ENCODE data around the gene CCDC192. TPM values are rescaled to one million over a fixed set of nuclear protein-coding genes. Genes with fewer than 3 reads are reported as not detected.

The CCDC192 gene
- total RNA-seq, 4 donors from 2014 or later, result 0.87 to 2.1 (median 1.9) TPM

- H3K27ac ChIP-seq, result no peak overlapping the region
- TF ChIP-seq POLR2A (IDR thresholded peaks at IDR 0.05) (no peak), CTCF (IDR thresholded peaks at IDR 0.05) (no peak), EP300 (IDR thresholded peaks at IDR 0.05) (no peak)
- 90% methylated on average over 4 of the region's 4 CpGs for whole genome bisulfite sequencing, 2 donors
- no peak overlapping the region for H3K4me3 ChIP-seq
- H3K27me3 ChIP-seq, result no peaks in the 10 kb centered on the region
- H3K9me3 ChIP-seq, result peaks cover 0 to 4% (median 0%) of the 10 kb centered on the region in 4 donors
- DNase-seq (ENCODE audit: low spot score in 2 of 2), result no peak
- no peaks in the 10 kb centered on the region for H3K4me1 ChIP-seq
- H3K36me3 ChIP-seq, result no peaks in the 10 kb centered on the region
Observed at GRCh38 chr5:127851964-127852363, 148.8 kb downstream of the CCDC192 start.

GRCh38 chr5:127854520-127854919 is 151.3 kb downstream of the CCDC192 start:
- no peak overlapping the region for H3K4me3 ChIP-seq
- H3K36me3 ChIP-seq, result no peaks in the 10 kb centered on the region
- no peaks in the 10 kb centered on the region for H3K4me1 ChIP-seq
- no peak for DNase-seq (ENCODE audit: low spot score in 2 of 2)
- H3K9me3 ChIP-seq, result peaks cover 0 to 4% (median 0%) of the 10 kb centered on the region in 4 donors
- H3K27ac ChIP-seq, result no peak overlapping the region
- WGBS, 2 donors, result 99% methylated on average over 2 of the region's 2 CpGs
- no peaks in the 10 kb centered on the region for H3K27me3 ChIP-seq
- TF ChIP-seq POLR2A (IDR thresholded peaks at IDR 0.05) (no peak), EP300 (IDR thresholded peaks at IDR 0.05) (no peak), CTCF (IDR thresholded peaks at IDR 0.05) (no peak)

GRCh38 chr5:127856292-127856691 is 153.1 kb downstream of the CCDC192 start:
- Histone ChIP-seq H3K27ac (no peak overlapping the region), H3K27me3 (no peaks in the 10 kb centered on the region), H3K4me3 (no peak overlapping the region), H3K4me1 (no peaks in the 10 kb centered on the region), H3K36me3 (no peaks in the 10 kb centered on the region), H3K9me3 (peaks cover 0 to 4% (median 0%) of the 10 kb centered on the region in 4 donors)
- TF ChIP-seq EP300 (IDR thresholded peaks at IDR 0.05) (no peak), POLR2A (IDR thresholded peaks at IDR 0.05) (no peak), CTCF (IDR thresholded peaks at IDR 0.05) (no peak)
- DNase-seq (ENCODE audit: low spot score in 2 of 2), result no peak

- no peak overlapping the region for H3K4me3 ChIP-seq
- no peak for DNase-seq (ENCODE audit: low spot score in 2 of 2)
- WGBS, 2 donors, result 52 to 62% methylated on average over 5 of the region's 5 CpGs
- H3K9me3 ChIP-seq, result peaks cover 0 to 4% (median 0%) of the 10 kb centered on the region in 4 donors
- TF ChIP-seq POLR2A (IDR thresholded peaks at IDR 0.05), result no peak
- no peak for TF ChIP-seq CTCF (IDR thresholded peaks at IDR 0.05)
- TF ChIP-seq EP300 (IDR thresholded peaks at IDR 0.05), result no peak
- H3K27me3 ChIP-seq, result no peaks in the 10 kb centered on the region
- H3K27ac ChIP-seq, result no peak overlapping the region
- H3K4me1 ChIP-seq, result no peaks in the 10 kb centered on the region
- no peaks in the 10 kb centered on the region for H3K36me3 ChIP-seq
Observed at GRCh38 chr5:127858116-127858784, 155.1 kb downstream of the CCDC192 start.

GRCh38 chr5:127860291-127860690 is 157.1 kb downstream of the CCDC192 start:
- Histone ChIP-seq H3K4me3 (no peak overlapping the region), H3K36me3 (no peaks in the 10 kb centered on the region), H3K27ac (no peak overlapping the region), H3K27me3 (no peaks in the 10 kb centered on the region), H3K4me1 (no peaks in the 10 kb centered on the region), H3K9me3 (peaks cover 0 to 4% (median 0%) of the 10 kb centered on the region in 4 donors)
- DNase-seq (ENCODE audit: low spot score in 2 of 2), result no peak
- TF ChIP-seq POLR2A (IDR thresholded peaks at IDR 0.05) (no peak), EP300 (IDR thresholded peaks at IDR 0.05) (no peak), CTCF (IDR thresholded peaks at IDR 0.05) (no peak)
- 76 to 82% methylated on average over 2 of the region's 2 CpGs for WGBS, 2 donors

Data from tibial nerve (tissue), 4 donors.